Activated CD4-positive, CD25-positive, alpha-beta regulatory T cell treated with anti-CD3 and anti-CD28 coated beads, Interleukin-2, amount 50 U/mL, for 16 hours (primary cell): ENCODE measurements around the gene CRCP.
"Not testable (repeated sequence)": the region's sequence is repeated elsewhere in the genome, so short reads cannot be mapped to it uniquely, and the experiment has no call there.

Experiments used
- DNase-seq: peaks from one replicate; pipeline ENCODE4 v3.0.0-alpha.2; 2020; ENCODE audit warnings: low read depth, low spot score

The CRCP gene

DNA sequence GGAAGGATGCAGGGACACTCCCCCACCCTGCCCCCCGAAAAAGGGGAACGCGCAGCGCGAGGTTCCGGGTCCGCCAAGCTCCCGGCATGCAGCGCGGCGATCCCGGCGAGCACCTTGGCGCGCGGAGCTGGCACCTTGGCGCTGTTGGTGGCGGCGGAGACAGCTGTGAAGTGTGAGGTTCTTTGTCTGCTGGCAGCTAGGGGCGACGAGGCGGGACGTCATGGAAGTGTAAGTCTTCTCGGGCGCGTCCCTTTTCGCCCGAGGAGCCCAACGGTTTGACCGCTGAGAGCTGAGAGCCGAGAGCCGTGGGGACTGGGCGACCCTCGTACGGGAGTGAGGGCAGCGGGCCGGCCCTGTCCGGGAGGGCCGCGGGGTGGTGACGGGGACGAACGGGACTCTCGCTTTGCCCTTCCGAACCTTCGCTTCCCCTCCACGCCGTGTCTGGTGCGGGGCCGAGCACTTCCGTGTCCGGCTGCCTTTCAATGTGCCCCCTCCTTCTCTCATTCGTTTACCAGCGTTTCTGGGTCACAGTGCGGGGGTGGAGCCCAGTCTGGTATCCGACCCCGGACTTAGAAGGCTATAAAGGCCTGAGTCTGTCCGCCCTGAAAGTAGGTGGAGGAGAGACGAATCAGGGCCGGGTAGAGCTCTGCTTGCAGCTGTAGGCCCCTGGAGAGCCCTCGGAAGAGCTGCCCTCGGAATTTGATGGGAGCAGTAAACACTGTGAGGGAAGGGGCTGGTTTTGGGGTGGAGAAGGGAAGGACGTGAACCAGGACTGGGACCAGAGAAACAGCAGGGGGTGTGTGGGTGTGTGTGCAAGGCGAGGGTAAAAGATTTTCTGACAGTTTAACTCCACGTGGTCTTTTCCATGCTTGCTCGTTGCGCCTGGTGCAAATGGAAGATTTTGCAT is at the start of gene CRCP:
Gene CRCP, plus strand, starts transcription at position 105 of the 907 bp plus-strand sequence. Its CDS starts 116 bp downstream, at position 221.
- DNase-seq = peak; percentile 68

DNA sequence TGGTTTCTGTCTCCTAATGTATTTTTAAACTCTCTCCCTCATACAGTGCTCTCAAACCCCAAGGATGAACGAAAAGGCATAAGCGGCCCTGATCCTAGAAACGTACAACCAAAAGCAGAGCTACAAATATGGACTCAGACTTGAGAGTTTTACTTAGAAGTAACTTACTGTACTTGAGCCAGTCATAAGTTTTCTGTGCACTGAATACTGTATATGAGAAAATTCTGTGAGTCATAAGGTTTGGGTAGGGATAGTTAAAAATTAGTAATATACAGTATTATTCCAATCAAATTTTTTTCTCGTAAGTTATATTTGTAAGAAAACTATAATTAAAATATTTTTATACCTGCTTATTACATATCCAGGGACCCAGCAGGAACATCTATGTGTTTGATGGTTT is 44.9 kb upstream of the CRCP start:
- no peak for DNase-seq

DNA sequence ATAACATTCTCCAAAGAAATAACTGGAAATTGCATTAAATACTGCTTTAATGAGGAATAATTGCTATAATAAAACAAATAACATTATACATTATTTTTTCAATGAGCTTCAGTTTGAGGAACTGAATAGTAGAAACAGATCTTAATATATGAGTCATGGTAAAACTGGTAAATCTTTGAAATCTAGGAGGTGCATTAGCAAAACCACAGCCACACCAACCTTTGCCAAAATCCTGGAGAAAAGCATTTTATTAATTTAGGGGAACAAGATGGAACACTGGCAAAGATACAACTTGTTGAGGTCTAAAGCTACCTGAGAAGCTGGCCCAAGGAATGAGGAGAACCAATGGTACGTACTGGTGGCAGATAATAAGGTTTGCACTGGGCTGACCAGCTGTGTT is 44.4 kb upstream of the CRCP start:
- no peak for DNase-seq

DNA sequence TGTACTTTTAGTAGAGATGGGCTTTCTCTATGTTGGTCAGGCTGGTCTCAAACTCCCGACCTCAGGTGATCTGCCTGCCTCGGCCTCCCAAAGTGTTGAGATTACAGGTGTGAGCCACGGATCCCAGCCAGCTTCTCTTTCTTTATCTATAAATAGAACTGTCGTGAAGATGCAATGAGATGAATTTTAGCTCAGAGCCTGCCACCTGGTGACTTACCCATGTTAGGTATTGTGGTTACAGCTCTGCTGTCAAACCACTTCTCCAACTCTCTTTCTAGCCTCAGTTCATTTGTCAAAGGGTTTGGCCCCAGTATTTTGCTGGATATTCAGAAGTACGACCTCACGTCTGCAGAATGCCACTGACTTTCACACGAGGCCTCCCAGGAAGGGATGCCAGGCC is 42.4 kb upstream of the CRCP start:
- not testable (repeated sequence) for DNase-seq

DNA sequence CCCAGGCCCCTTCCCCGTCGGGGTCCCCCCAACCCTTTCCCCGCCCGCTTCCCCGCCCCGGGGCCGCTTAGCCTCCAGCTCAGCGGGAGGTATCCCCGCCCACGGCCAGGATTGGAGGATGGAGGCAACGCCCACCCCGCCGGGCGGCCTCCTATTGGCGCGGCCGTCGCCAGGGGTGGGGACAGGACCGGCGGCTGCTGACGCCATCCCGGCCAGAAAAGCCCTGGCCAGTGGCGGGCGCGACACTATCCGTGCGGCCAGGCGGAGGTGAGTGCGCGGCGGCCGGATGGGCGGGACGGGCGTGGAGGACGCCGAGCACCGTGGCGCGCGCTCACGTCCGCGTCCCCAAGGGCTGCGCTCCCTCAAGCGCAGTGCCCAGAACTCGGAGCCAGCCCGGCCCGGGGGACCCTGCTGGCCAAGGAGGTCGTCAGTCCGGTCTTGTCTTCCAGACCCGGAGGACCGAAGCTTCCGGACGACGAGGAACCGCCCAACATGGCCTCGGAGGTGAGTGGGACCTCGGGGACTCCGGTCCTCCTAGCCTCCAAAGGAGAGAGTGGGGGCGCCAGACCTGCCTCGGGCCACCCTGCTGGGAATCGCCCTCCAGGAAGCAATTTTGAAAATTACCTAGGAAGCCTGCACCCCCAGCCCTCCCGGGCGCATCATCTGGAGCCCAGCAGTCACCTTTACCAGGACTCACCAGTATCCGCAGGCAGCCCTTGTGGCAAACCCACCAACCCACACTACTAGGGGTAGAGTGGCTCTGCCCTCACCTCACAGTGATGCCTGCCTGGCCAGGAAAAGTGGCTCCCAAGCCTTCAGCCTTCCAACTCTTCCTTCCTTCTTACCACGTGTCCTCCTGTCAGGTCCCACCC is 38.8 kb upstream of the CRCP start, which contains the start of gene ASL:
Gene ASL, plus strand, starts transcription at position 230 of the 872 bp plus-strand sequence. Its CDS starts 263 bp downstream, at position 493.
- peak; percentile 67 for DNase-seq

DNA sequence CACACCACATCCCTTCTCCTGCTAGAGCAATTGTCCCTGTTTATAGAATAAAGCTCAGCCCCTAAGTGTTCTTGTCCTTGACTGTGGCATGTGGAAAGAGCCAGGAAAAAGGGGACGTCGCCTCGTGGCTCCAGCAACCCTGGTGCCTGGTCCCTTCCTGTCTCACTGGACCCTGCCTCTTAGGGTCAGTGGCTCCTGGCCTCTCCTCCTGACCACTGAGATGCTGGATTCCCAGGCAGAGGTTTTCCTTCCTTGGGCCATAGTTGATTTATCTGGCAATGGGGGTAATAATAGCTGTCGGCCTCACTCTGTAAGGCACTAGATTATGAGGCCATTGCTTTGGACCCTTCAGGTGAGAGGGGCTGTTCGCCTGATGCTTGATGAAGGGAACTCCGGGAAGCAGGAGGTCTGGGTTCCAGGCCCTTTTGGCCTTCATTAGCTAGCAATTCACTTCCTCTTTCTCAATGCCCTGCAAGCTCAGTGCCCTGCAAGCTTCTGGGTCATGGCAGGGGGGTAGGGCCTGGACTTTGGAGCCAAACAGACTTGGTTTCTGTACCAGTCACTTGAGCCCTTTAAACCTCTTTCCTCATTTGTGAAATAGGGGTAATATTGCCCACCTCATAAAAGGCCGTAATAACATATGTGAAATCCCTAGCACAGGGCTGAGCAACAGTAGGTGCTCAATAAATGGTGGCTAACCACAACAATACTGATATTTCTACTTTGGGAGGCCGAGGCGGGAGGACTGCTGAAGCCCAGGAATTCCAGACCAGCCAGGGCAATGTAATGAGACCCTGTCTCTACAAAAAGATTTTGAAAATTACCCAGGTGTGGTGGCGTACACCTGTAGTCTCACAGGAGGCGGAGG is 38.0 kb upstream of the CRCP start:
- no peak for DNase-seq

DNA sequence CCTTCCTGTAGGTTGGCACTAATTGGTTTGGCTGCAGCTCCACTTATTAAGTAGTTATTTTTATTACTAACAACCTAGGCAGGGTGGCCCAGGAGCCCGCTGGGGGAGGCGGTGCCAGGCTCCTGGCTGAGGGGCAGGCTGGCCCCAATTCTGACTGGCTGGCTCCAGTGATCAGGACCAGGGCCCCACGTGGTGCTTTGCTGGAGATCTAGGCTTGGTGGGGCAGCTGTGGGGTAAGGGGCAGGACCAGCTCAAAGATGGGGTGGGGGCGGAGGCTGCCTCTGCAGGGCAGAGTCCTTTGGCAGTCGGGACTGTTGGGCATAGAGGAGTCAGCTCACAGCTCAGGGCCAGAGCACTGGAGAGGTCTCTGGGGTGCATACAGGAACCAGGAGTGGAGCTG is 36.6 kb upstream of the CRCP start:
- no peak for DNase-seq

DNA sequence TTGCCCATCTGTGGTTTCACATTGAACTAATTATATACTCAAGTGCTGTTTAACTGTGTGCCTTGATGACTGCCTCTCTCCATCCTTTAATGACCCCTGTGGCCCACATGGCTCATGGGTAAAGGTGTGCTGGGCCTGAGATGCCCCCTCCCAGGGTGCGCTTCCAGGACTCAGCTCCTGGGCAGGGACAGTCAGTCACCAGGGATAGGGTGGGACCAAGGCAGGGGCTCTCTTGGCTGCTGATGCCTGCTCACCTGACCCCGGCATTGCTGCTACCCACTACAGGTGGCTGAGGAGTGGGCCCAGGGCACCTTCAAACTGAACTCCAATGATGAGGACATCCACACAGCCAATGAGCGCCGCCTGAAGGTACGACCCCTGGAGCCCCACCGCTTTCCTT is 32.6 kb upstream of the CRCP start:
- DNase-seq = no peak

DNA sequence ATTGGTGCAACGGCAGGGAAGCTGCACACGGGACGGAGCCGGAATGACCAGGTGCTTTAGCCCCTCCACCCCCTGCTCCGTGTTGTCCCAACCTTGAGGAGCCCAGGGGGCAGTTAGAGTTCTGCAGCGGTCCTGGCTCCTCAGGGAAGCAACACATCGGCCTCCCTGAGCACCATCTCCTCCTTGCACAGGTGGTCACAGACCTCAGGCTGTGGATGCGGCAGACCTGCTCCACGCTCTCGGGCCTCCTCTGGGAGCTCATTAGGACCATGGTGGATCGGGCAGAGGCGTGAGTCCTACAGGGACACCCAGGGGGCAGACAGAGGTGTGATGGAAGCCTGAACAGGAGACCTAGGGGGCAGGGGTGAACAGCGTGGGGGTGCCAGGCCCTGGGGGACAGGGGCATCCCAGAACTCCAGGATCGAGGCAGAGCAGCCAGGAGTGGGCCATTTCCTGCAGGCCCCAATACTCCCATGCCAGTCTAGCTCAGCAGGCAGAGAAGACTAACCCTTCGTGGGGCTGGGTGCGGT is 31.7 kb upstream of the CRCP start:
- no peak for DNase-seq

DNA sequence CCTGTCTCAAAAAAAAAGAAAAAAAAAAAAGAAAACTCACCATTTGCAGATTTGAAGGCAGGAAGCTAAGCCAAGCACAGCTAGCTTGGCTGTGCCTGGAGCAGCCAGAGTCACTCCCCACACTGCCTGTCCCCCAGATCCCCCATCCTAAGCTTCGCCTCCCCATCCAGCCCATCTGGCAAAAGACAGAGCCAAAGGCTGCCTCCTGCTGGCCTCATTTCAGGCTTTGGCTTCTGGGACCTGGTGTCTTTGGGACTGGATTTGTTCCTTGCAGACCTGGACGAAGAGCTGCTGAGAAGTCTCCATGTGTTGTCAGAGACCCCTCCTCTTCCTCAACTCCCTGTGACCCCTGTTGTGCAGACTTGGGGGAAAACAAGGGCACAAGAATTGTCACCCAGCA is 31.0 kb upstream of the CRCP start:
- DNase-seq = no peak

DNA sequence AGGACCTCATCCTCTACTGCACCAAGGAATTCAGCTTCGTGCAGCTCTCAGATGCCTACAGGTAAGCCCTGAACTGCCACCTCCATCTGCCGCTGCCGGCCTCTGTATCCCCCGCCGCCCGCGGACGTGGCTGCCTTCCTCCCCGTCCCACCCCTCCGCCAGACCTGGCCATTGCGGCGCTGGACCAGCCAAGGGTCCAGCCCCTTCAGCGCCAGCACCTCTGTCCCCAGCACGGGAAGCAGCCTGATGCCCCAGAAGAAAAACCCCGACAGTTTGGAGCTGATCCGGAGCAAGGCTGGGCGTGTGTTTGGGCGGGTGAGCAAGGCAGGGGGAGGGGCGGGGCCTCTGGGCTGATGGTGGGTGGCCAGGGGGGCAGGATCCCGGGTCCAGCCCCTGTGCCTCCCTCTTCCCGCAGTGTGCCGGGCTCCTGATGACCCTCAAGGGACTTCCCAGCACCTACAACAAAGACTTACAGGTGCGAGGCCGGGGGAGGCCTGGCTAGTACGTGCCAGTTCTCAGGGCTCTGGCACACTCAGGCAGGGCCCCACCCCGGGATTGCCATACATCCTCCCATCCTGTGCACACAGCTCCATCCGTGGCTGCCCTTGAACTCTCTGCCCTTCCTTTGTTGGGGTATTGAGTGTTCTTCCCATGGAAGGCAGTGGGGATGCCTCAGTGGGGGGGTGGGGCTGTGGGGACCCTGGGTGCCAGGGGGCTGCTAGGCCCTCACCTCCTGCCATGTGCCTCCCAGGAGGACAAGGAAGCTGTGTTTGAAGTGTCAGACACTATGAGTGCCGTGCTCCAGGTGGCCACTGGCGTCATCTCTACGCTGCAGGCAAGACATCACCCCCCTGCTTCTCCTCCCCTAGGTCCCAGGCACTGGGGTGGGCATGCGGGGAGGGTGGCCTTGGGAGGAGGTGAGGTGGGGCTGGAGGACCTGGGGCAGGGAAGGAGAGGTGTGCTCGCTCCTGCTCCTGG is 25.5 kb upstream of the CRCP start:
- DNase-seq = no peak

DNA sequence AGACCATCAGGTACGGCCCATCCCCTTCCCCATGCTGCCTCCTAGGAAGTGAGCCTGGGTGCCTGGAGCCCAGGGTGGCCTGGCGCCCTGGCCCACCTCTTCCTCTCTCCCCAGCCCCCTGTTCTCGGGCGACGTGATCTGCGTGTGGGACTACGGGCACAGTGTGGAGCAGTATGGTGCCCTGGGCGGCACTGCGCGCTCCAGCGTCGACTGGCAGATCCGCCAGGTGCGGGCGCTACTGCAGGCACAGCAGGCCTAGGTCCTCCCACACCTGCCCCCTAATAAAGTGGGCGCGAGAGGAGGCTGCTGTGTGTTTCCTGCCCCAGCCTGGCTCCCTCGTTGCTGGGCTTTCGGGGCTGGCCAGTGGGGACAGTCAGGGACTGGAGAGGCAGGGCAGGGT is 22.0 kb upstream of the CRCP start:
- DNase-seq = no peak

DNA sequence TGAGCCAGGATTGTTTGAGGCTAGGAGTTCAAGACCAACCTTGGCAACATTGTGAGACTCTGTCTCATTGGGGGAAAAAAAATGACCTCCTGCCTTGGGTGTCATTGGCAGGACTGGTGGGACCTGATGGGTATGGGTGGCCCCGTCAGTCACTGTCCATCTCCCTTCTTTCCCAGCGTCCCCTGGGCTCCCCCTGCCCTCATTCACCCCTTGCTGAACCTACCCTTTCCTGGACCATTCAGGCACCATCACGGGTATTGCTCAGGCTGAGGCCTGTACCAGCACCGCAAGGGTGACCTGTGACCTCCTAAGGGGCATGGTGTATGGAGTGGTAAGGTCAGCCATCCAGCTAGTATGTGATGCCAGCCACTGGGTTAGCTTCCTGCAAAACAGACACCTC is 19.6 kb upstream of the CRCP start:
- DNase-seq = no peak

DNA sequence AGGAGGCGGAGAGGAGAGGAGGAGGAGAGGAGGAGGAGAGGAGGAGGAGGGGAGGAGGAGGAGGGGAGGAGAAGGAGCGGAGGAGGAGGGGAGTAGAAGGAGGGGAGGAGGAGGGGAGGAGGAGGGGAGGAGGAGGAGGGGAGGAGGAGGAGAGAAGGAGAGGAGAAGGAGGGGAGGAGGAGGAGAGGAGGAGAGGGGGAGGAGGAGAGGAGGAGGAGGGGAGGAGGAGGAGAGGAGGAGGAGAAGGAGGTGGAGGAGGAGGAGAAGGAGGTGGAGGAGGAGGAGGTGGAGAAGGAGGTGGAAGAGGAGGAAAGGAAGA is 15.5 kb upstream of the CRCP start:
- no peak for DNase-seq

DNA sequence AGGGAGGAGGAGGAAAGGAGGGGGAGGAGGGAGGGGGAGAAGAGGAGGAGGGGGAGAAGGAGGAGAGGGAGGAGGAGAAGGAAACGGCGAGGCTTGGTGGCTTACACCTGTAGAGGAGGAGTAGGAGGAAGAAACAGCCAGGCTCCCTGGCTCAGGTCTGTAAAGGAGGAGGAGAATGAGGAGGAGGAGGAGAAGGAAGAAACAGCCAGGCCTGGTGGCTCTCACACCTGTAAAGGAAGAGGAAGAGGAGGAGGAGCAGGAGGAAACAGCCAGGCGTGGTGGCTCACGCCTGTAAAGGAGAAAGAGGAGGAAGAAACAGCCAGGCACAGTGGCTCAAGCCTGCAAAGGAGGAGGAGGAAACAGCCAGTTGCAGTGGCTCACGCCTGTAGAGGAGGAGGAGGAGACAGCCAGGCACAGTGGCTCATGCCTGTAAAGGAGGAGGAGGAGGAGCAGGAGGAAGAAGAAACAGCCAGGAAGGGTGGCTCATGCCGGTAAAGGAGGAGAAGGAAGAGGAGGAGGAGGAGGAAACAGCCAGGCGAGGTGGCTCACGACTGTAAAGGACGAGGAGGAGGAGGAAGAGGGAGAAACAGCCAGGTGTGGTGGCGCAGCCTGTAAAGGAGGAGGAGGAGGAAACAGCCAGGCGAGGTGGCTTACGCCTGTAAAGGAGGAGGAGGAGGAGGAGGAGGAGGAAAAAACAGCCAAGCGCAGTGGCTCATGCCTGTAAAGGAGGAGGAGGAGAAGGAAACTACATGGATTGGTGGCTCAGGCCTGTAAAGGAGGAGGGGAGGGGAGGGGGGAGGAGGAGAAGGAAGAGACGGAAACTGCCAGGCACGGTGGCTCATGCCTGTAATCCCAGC is 14.9 kb upstream of the CRCP start:
- no peak for DNase-seq

DNA sequence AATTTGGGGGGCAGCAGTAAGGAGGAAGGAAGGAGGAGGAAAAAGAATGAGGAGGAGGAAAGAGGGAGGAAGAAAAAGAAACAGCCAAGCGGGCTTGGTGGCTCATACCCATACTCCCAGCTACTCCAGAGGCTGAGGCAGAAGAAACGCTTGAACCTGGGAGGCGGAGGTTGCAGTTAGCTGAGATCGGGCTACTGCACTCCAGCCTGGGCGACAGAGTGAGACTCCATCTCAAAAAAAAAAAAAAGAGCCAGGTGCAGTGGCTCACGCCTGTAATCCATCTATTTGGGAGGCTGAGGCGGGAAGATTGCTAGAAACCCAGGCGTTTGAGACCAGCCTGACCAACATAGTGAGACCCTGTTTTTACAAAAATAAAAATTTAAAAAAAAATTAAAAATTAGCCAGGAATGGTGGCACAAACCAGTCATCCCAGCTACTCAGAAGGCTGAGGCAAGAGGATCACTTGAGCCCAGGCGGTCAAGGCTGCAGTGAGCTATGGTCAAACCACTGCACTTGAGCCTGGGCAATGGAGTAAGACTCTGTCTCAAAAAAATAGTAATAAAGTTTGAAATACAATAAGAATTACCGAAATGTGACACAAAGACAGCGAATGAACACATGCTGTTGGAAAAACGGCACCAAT is 14.1 kb upstream of the CRCP start:
- DNase-seq = no peak

DNA sequence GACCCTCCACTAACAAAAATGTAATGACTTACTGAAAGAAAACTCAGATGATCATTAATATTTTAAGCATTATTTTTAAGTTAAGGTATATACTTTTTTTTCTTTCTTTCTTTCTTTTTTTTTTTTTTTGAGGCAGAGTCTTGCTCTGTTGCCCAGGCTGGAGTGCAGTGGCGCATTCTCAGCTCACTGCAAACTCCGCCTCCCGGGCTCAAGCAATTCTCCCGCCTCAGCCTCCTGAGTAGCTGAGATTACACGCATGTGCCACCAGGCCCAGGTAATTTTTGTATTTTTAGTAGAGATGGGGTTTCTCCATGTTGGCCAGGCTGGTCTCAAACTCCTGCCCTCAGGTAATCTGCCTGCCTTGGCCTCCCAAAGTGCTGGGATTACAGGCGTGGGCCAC is 12.5 kb upstream of the CRCP start:
- DNase-seq = not testable (repeated sequence)

DNA sequence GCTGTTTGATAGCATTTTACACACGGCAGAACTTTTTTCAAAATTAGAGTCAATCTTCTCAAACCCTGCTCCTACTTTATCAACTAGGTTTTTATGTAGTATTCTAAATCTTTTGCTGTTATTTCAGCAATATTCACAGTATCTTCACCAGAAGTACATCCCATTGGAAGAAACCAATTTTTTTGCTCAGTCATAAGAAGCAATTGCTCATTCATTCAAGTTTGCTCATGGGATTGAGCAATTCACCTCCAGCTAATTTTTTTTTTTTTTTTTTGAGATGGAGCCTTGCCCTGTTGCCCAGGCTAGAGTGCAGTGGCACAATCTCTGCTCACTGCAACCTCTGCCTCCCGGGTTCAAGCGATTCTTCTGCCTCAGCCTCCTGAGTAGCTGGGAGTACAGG is 10.7 kb upstream of the CRCP start:
- not testable (repeated sequence) for DNase-seq

DNA sequence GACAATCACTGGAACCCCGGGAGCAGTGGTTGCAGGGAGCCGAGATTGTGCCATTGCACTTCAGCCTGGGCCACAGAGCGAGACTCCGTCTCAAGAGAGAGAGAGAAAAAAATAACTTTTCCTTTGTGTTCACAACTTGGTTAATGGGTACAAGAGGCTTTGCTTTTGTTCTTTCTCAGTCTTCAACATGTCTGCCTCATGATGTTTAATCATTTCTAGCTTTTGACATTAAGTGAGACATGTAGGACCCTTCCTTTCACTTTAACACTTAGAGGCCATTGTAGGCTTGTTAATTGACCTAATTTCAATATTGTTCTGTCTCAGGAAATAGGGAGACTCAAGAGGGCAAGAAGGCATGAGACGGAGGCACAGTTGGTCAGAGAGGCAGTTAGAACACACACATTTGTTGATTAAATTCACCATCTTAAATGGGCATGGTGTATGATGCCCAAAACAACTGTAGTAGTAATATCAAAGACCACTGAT is 9.3 kb upstream of the CRCP start:
- no peak for DNase-seq
